Measurements from ENCODE around the gene AFF3. TPM values are rescaled to one million over a fixed set of nuclear protein-coding genes. Genes with fewer than 3 reads are reported as not detected.
"Not testable (repeated sequence)": the region's sequence is repeated elsewhere in the genome, so short reads cannot be mapped to it uniquely, and the experiment has no call there.

The AFF3 gene
- total RNA-seq, 1 experiment from 2014 or later = 0.07 TPM

GRCh38 chr2:100166701-100167100 lies 24.3 kb upstream of the AFF3 start:
- Histone ChIP-seq H3K27me3 (ENCODE audit: control insufficient read depth, insufficient read depth, low read length) (no peaks in the 10 kb centered on the region), H3K4me3 (ENCODE audit: insufficient read depth, low read depth, low read length) (no peak overlapping the region), H3K36me3 (replicated peaks; ENCODE audit: control insufficient read depth, insufficient read depth, low read length) (no peaks in the 10 kb centered on the region)
- no peak for DNase-seq

GRCh38 chr2:100163605-100164004 lies 21.2 kb upstream of the AFF3 start:
- no peak overlapping the region for H3K4me3 ChIP-seq (ENCODE audit: insufficient read depth, low read depth, low read length)
- DNase-seq = no peak

GRCh38 chr2:100161945-100162620 lies 19.7 kb upstream of the AFF3 start:
- no peak for DNase-seq
- Histone ChIP-seq H3K27me3 (ENCODE audit: control insufficient read depth, insufficient read depth, low read length) (no peaks in the 10 kb centered on the region), H3K4me3 (ENCODE audit: insufficient read depth, low read depth, low read length) (no peak overlapping the region), H3K36me3 (replicated peaks; ENCODE audit: control insufficient read depth, insufficient read depth, low read length) (no peaks in the 10 kb centered on the region)

More at GRCh38 chr2:100163605-100164004, 21.2 kb upstream of the AFF3 start:
- no peaks in the 10 kb centered on the region for H3K27me3 ChIP-seq (ENCODE audit: control insufficient read depth, insufficient read depth, low read length)
- no peaks in the 10 kb centered on the region for H3K36me3 ChIP-seq (replicated peaks; ENCODE audit: control insufficient read depth, insufficient read depth, low read length)

- no peaks in the 10 kb centered on the region for H3K36me3 ChIP-seq (replicated peaks; ENCODE audit: control insufficient read depth, insufficient read depth, low read length)
- H3K4me3 ChIP-seq (ENCODE audit: insufficient read depth, low read depth, low read length) = no peak overlapping the region
- DNase-seq = no peak
- no peaks in the 10 kb centered on the region for H3K27me3 ChIP-seq (ENCODE audit: control insufficient read depth, insufficient read depth, low read length)
Measured at GRCh38 chr2:100160396-100160795, 18.0 kb upstream of the AFF3 start.

GRCh38 chr2:100151832-100152231 lies 9.4 kb upstream of the AFF3 start:
- not testable (repeated sequence) for DNase-seq; H3K36me3 ChIP-seq (replicated peaks; ENCODE audit: control insufficient read depth, insufficient read depth, low read length)

GRCh38 chr2:100151310-100151709 lies 8.9 kb upstream of the AFF3 start:
- no peak for DNase-seq
- H3K36me3 ChIP-seq (replicated peaks; ENCODE audit: control insufficient read depth, insufficient read depth, low read length) = no peaks in the 10 kb centered on the region
- no peaks in the 10 kb centered on the region for H3K27me3 ChIP-seq (ENCODE audit: control insufficient read depth, insufficient read depth, low read length)
- no peak overlapping the region for H3K4me3 ChIP-seq (ENCODE audit: insufficient read depth, low read depth, low read length)

More at GRCh38 chr2:100151832-100152231, 9.4 kb upstream of the AFF3 start:
- H3K4me3 ChIP-seq (ENCODE audit: insufficient read depth, low read depth, low read length); H3K27me3 ChIP-seq (ENCODE audit: control insufficient read depth, insufficient read depth, low read length): not testable (repeated sequence)

GRCh38 chr2:100148883-100149282 lies 6.5 kb upstream of the AFF3 start:
- no peak for DNase-seq

GRCh38 chr2:100146657-100146960 lies 4.2 kb upstream of the AFF3 start:
- H3K4me3 ChIP-seq (ENCODE audit: insufficient read depth, low read depth, low read length) = no peak overlapping the region
- H3K36me3 ChIP-seq (replicated peaks; ENCODE audit: control insufficient read depth, insufficient read depth, low read length) = no peaks in the 10 kb centered on the region
- DNase-seq = no peak
- no peaks in the 10 kb centered on the region for H3K27me3 ChIP-seq (ENCODE audit: control insufficient read depth, insufficient read depth, low read length)

More at GRCh38 chr2:100148883-100149282, 6.5 kb upstream of the AFF3 start:
- H3K4me3 ChIP-seq (ENCODE audit: insufficient read depth, low read depth, low read length) = no peak overlapping the region
- no peaks in the 10 kb centered on the region for H3K36me3 ChIP-seq (replicated peaks; ENCODE audit: control insufficient read depth, insufficient read depth, low read length)
- no peaks in the 10 kb centered on the region for H3K27me3 ChIP-seq (ENCODE audit: control insufficient read depth, insufficient read depth, low read length)

- Histone ChIP-seq H3K27me3 (ENCODE audit: control insufficient read depth, insufficient read depth, low read length) (no peaks in the 10 kb centered on the region), H3K36me3 (replicated peaks; ENCODE audit: control insufficient read depth, insufficient read depth, low read length) (no peaks in the 10 kb centered on the region), H3K4me3 (ENCODE audit: insufficient read depth, low read depth, low read length) (no peak overlapping the region)
- DNase-seq = no peak
Measured at GRCh38 chr2:100145893-100146656, 3.7 kb upstream of the AFF3 start.

- H3K27me3 ChIP-seq (ENCODE audit: control insufficient read depth, insufficient read depth, low read length) = no peaks in the 10 kb centered on the region
- H3K4me3 ChIP-seq (ENCODE audit: insufficient read depth, low read depth, low read length) = no peak overlapping the region
- no peak for DNase-seq
- no peaks in the 10 kb centered on the region for H3K36me3 ChIP-seq (replicated peaks; ENCODE audit: control insufficient read depth, insufficient read depth, low read length)
Measured at GRCh38 chr2:100143286-100143685, 896 bp upstream of the AFF3 start.

- no peak overlapping the region for H3K4me3 ChIP-seq (ENCODE audit: insufficient read depth, low read depth, low read length)
- H3K36me3 ChIP-seq (replicated peaks; ENCODE audit: control insufficient read depth, insufficient read depth, low read length) = no peaks in the 10 kb centered on the region
- DNase-seq = no peak
- H3K27me3 ChIP-seq (ENCODE audit: control insufficient read depth, insufficient read depth, low read length) = peaks cover 1% of the 10 kb centered on the region; the same call in 1 of the 2 replicates
Measured at GRCh38 chr2:100141906-100142305, 484 bp downstream of the AFF3 start.

- no peak for DNase-seq
- H3K27me3 ChIP-seq (ENCODE audit: control insufficient read depth, insufficient read depth, low read length) = peaks cover 1% of the 10 kb centered on the region; the same call in 1 of the 2 replicates
- H3K4me3 ChIP-seq (ENCODE audit: insufficient read depth, low read depth, low read length) = no peak overlapping the region
- H3K36me3 ChIP-seq (replicated peaks; ENCODE audit: control insufficient read depth, insufficient read depth, low read length) = no peaks in the 10 kb centered on the region
Measured at GRCh38 chr2:100140582-100140981, 1.8 kb downstream of the AFF3 start.

- no peaks in the 10 kb centered on the region for H3K36me3 ChIP-seq (replicated peaks; ENCODE audit: control insufficient read depth, insufficient read depth, low read length)
- no peak overlapping the region for H3K4me3 ChIP-seq (ENCODE audit: insufficient read depth, low read depth, low read length)
- peaks cover 1% of the 10 kb centered on the region; the same call in 1 of the 2 replicates for H3K27me3 ChIP-seq (ENCODE audit: control insufficient read depth, insufficient read depth, low read length)
- no peak for DNase-seq
Measured at GRCh38 chr2:100137866-100138570, 4.4 kb downstream of the AFF3 start.

GRCh38 chr2:100137318-100137717 lies 5.1 kb downstream of the AFF3 start:
- Histone ChIP-seq H3K27me3 (ENCODE audit: control insufficient read depth, insufficient read depth, low read length) (peaks cover 1% of the 10 kb centered on the region; the same call in 1 of the 2 replicates), H3K36me3 (replicated peaks; ENCODE audit: control insufficient read depth, insufficient read depth, low read length) (no peaks in the 10 kb centered on the region), H3K4me3 (ENCODE audit: insufficient read depth, low read depth, low read length) (no peak overlapping the region)
- no peak for DNase-seq

- peaks cover 1% of the 10 kb centered on the region; the same call in 1 of the 2 replicates for H3K27me3 ChIP-seq (ENCODE audit: control insufficient read depth, insufficient read depth, low read length)
- DNase-seq = no peak
- H3K36me3 ChIP-seq (replicated peaks; ENCODE audit: control insufficient read depth, insufficient read depth, low read length) = no peaks in the 10 kb centered on the region
- no peak overlapping the region for H3K4me3 ChIP-seq (ENCODE audit: insufficient read depth, low read depth, low read length)
Measured at GRCh38 chr2:100136310-100136709, 6.1 kb downstream of the AFF3 start.

All from H7 (cell line).